Choroid plexus epithelial cell (primary cell): ENCODE measurements around the gene CCDC197.
A peak's percentile ranks its signal among the peaks of the same experiment; 100 is the strongest.

Experiments used
- DNase-seq: peaks from one replicate; pipeline ENCODE4 v3.0.0-alpha.2; 2010; ENCODE audit warnings: low read depth
- H3K4me3 ChIP-seq: 2 replicates; pipeline ENCODE4 v1.5.1; 2011; ENCODE audit warnings: low read depth, mild to moderate bottlenecking, control low read depth, low read length, moderate library complexity
- CTCF ChIP-seq: conservative IDR thresholded peaks from 2 replicates; pipeline ENCODE4 v1.5.1; 2011; ENCODE audit warnings: low read depth, mild to moderate bottlenecking, control low read depth, inconsistent platforms, low read length, moderate library complexity

The CCDC197 gene

DNA sequence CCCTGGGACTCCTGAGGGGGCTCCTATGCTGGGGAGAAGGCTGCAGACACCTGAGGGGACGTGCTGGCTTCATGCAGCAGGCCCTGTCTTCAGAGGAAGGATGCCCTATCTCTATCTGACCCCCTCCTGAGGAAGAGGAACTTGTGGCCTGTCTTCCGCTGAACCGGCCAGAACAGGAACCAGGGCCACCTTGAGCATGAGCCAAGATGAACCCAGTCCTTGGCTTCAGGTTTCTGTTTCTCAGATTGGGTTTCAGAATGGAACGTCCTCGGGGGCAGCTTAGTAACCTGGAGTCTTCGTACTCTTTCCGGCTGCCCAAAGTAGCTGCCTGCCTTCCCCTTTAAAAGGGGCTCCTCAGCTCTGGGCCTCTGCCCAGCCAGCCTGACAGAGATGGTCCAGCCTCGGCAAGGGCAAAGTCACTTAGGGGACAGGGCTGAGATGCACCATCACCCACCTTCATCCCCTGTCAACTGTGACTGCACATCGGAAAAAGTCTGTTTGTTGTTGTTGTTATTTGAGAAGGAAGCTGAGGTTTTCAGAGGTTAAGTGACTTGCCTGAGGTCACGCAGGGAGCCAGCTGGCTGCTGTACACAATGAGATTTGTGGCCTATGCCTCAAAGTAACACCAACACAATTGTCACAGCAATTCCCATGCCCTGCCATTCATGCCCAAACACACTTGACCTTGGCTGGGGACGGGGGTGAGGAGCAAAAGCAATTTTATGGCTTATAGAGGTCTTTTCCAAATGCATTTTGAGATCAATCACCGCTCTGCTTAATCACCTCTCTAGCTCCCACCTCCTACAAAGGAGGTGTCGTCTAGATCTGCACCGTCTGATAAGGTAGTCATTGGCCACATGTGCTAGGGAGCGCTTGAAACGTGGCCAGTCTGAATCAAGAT, 34.1 kb upstream of the CCDC197 start:
- peak; percentile 66 for DNase-seq
- no peak overlapping the region for H3K4me3 ChIP-seq
- no peak for TF ChIP-seq CTCF

- H3K4me3 ChIP-seq = no peak overlapping the region
- no peak for TF ChIP-seq CTCF
- DNase-seq = no peak
Observed at GRCh38 chr14:93963692-93964091, 33.4 kb upstream of the CCDC197 start.

GRCh38 chr14:93964281-93964680, 32.8 kb upstream of the CCDC197 start:
- DNase-seq = no peak
- no peak overlapping the region for H3K4me3 ChIP-seq
- TF ChIP-seq CTCF = no peak

- DNase-seq = no peak
- no peak overlapping the region for H3K4me3 ChIP-seq
- TF ChIP-seq CTCF = no peak
Observed at GRCh38 chr14:93964820-93965286, 32.2 kb upstream of the CCDC197 start.

GRCh38 chr14:93965287-93965821, 31.7 kb upstream of the CCDC197 start:
- TF ChIP-seq CTCF = no peak
- DNase-seq = peak; percentile 93
- H3K4me3 ChIP-seq = no peak overlapping the region

DNA sequence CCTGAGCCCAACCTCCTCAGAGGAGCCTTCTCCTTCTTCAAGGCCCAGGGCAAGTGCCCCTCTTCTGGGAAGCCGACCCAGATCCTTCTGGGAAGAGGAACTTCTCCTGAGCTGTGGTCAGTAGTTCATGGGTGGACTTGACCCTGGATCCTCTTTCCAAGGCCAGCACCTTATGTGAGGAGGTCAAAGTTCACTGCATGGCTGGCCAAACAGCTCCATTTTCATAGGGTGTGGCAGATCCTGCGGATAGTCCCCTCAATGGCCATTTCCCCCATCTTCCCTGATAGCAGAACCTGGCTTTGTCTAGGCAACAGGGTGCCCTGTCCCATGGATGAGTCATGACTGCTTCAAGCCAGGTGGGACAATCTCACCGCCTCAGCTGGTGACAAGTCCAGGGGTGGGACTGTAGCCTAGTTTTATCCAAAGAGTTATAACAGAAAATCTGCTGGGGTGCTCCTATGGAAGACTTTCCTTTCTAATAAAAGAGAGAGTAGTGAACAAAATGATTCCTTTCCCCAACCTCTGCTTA, 31.1 kb upstream of the CCDC197 start:
- H3K4me3 ChIP-seq = no peak overlapping the region
- no peak for DNase-seq
- TF ChIP-seq CTCF = no peak
